Hepatocyte (in vitro differentiated cells): ENCODE data around the gene APBB2. TPM values are rescaled to one million over a fixed set of nuclear protein-coding genes. Genes with fewer than 3 reads are reported as not detected.

ENCODE experiments used
- DNase-seq: peaks from one replicate; pipeline ENCODE4 v3.0.0-alpha.2; 2016; ENCODE audit warnings: low spot score
- H2AFZ ChIP-seq: fragments of 200-600 bp; sonication (generic); 2 replicates; pipeline ENCODE4 v1.6.0; 2016; ENCODE audit warnings: antibody characterized with exemption, mild to moderate bottlenecking
- H3K27ac ChIP-seq: fragments of 200-600 bp; sonication (generic); 2 replicates; pipeline ENCODE4 v1.5.1; 2016; ENCODE audit warnings: mild to moderate bottlenecking
- H3K27me3 ChIP-seq: fragments of 200-600 bp; sonication (generic); 2 replicates; pipeline ENCODE4 v1.6.1; 2016
- H3K36me3 ChIP-seq: fragments of 200-600 bp; sonication (generic); replicated peaks from 2 replicates; pipeline ENCODE4 v1.5.1; 2016; ENCODE audit warnings: low read depth; ENCODE audit not compliant: insufficient read depth
- H3K4me1 ChIP-seq: fragments of 200-600 bp; sonication (generic); 2 replicates; pipeline ENCODE4 v1.5.1; 2016; ENCODE audit warnings: mild to moderate bottlenecking, moderate library complexity; ENCODE audit not compliant: insufficient read depth
- H3K4me2 ChIP-seq: fragments of 200-600 bp; sonication (generic); 2 replicates; pipeline ENCODE4 v1.6.0; 2016
- H3K4me3 ChIP-seq: fragments of 200-600 bp; sonication (generic); 2 replicates; pipeline ENCODE4 v1.5.1; 2016; ENCODE audit warnings: mild to moderate bottlenecking
- H3K79me2 ChIP-seq: fragments of 200-600 bp; sonication (generic); 2 replicates; pipeline ENCODE4 v1.6.0; 2017; ENCODE audit warnings: mild to moderate bottlenecking
- H3K9me2 ChIP-seq: fragments of 200-600 bp; sonication (generic); replicated peaks from 2 replicates; pipeline ENCODE4 v1.6.0; 2017; ENCODE audit warnings: mild to moderate bottlenecking; ENCODE audit not compliant: insufficient read depth
- H3K9me3 ChIP-seq: fragments of 200-600 bp; sonication (generic); 2 replicates; pipeline ENCODE4 v1.5.1; 2016; ENCODE audit warnings: low read depth, mild to moderate bottlenecking
- H4K20me1 ChIP-seq: fragments of 200-600 bp; sonication (generic); 2 replicates; pipeline ENCODE4 v1.6.0; 2016; ENCODE audit warnings: mild to moderate bottlenecking; ENCODE audit not compliant: insufficient read depth, poor library complexity, severe bottlenecking
- CTCF ChIP-seq: fragments of 200-600 bp; sonication (generic); IDR thresholded peaks from 2 replicates; pipeline ENCODE4 v1.5.1; 2016; ENCODE audit warnings: antibody characterized with exemption, mild to moderate bottlenecking; ENCODE audit not compliant: poor library complexity
- EZH2 ChIP-seq: fragments of 200-600 bp; sonication (generic); IDR thresholded peaks from 2 replicates; pipeline ENCODE4 v1.6.1; 2016; ENCODE audit warnings: antibody characterized with exemption, mild to moderate bottlenecking, borderline replicate concordance
- EZH2phosphoT487 ChIP-seq: fragments of 200-600 bp; sonication (generic); IDR thresholded peaks from one replicate; pipeline ENCODE4 v1.6.1; 2018; ENCODE audit warnings: antibody characterized with exemption, mild to moderate bottlenecking, low read depth, moderate library complexity; ENCODE audit not compliant: unreplicated experiment, severe bottlenecking
- WGBS: methylation state at CpG from one replicate; pipeline ENCODE4 v1.1.6; 2016; ENCODE audit warnings: low lambda C conversion rate; ENCODE audit errors: missing lambda C conversion rate; 5-methylcytosine and 5-hydroxymethylcytosine counted together
- polyA plus RNA-seq: library from polyadenylated mRNA; unstranded; fragments of >200 nt; fragmentation: Nextera tagmentation; extraction: Ambion mirVana; gene quantifications from 2 replicates; pipeline ENCODE4 v1.2.1, GENCODE V29; 2016
- total RNA-seq: library from RNA; depleted of rRNA; stranded (reverse); fragments of >200 nt; gene quantifications from 2 replicates; pipeline ENCODE4 v1.2.3, GENCODE V29; 2014

The APBB2 gene
- total and polyA plus RNA-seq, 2 experiments from 2014 or later = 23.4 to 47.5 TPM

GRCh38 chr4:40878548-40879055 is 335.7 kb downstream of the APBB2 start:
- Histone ChIP-seq H3K4me3 (no peak overlapping the region), H4K20me1 (no peaks in the 10 kb centered on the region), H3K4me2 (no peak overlapping the region), H3K4me1 (peaks cover 10% of the 10 kb centered on the region), H3K27me3 (no peaks in the 10 kb centered on the region), H2AFZ (no peak overlapping the region), H3K36me3 (no peaks in the 10 kb centered on the region), H3K27ac (no peak overlapping the region), H3K9me2 (no peaks in the 10 kb centered on the region), H3K79me2 (no peaks in the 10 kb centered on the region), H3K9me3 (no peaks in the 10 kb centered on the region)
- no peak for DNase-seq
- 99% methylated on average over 6 of the region's 6 CpGs for WGBS
- TF ChIP-seq EZH2phosphoT487 (no peak), CTCF (no peak), EZH2 (no peak)

GRCh38 chr4:40877081-40877480 is 337.3 kb downstream of the APBB2 start:
- no peaks in the 10 kb centered on the region for H4K20me1 ChIP-seq
- H3K4me2 ChIP-seq = no peak overlapping the region
- H2AFZ ChIP-seq = no peak overlapping the region
- H3K9me3 ChIP-seq = no peaks in the 10 kb centered on the region
- 88% methylated on average over 6 of the region's 6 CpGs for WGBS
- TF ChIP-seq EZH2phosphoT487 (no peak), EZH2 (no peak), CTCF (no peak)
- H3K9me2 ChIP-seq = no peaks in the 10 kb centered on the region
- no peaks in the 10 kb centered on the region for H3K27me3 ChIP-seq
- no peak for DNase-seq
- H3K4me3 ChIP-seq = no peak overlapping the region
- no peak overlapping the region for H3K27ac ChIP-seq
- peaks cover 10% of the 10 kb centered on the region for H3K4me1 ChIP-seq
- H3K79me2 ChIP-seq = no peaks in the 10 kb centered on the region
- no peaks in the 10 kb centered on the region for H3K36me3 ChIP-seq

GRCh38 chr4:40875507-40876150 is 338.7 kb downstream of the APBB2 start:
- H3K4me2 ChIP-seq = peak overlapping the region; percentile 23
- DNase-seq = no peak
- no peaks in the 10 kb centered on the region for H3K79me2 ChIP-seq
- 70% methylated on average over 1 of the region's 1 CpG for WGBS
- H3K4me3 ChIP-seq = no peak overlapping the region
- no peaks in the 10 kb centered on the region for H4K20me1 ChIP-seq
- no peaks in the 10 kb centered on the region for H3K9me2 ChIP-seq
- H3K27ac ChIP-seq = peak overlapping the region; percentile 21
- H3K27me3 ChIP-seq = no peaks in the 10 kb centered on the region
- H3K36me3 ChIP-seq = no peaks in the 10 kb centered on the region
- H2AFZ ChIP-seq = no peak overlapping the region
- H3K4me1 ChIP-seq = peaks cover 10% of the 10 kb centered on the region
- TF ChIP-seq EZH2phosphoT487 = no peak
- no peak for TF ChIP-seq CTCF
- TF ChIP-seq EZH2 = no peak
- H3K9me3 ChIP-seq = no peaks in the 10 kb centered on the region
